Chondrocyte (in vitro differentiated cells): ENCODE data around the gene PHOX2A. TPM values are rescaled to one million over a fixed set of nuclear protein-coding genes. Genes with fewer than 3 reads are reported as not detected.

ENCODE experiments used
- DNase-seq: peaks from one replicate; pipeline ENCODE4 v3.0.0; 2021; ENCODE audit warnings: mixed read lengths, low spot score
- H3K27ac Mint-ChIP-seq: one replicate; pipeline ENCODE4 v1.8.0; 2021; ENCODE audit warnings: mild to moderate bottlenecking, moderate library complexity, mixed read lengths; ENCODE audit not compliant: unreplicated experiment
- H3K27me3 Mint-ChIP-seq: 2 replicates; pipeline ENCODE4 v1.8.0; 2021; ENCODE audit warnings: low read depth, mixed read lengths
- H3K36me3 Mint-ChIP-seq: 2 replicates; pipeline ENCODE4 v1.8.0; 2021; ENCODE audit warnings: low read depth, mixed read lengths
- H3K4me1 Mint-ChIP-seq: 2 replicates; pipeline ENCODE4 v1.8.0; 2021; ENCODE audit warnings: low read depth, mild to moderate bottlenecking, mixed read lengths
- H3K4me3 Mint-ChIP-seq: one replicate; pipeline ENCODE4 v1.8.0; 2021; ENCODE audit warnings: mild to moderate bottlenecking, moderate library complexity, mixed read lengths; ENCODE audit not compliant: unreplicated experiment
- H3K9me3 Mint-ChIP-seq: 2 replicates; pipeline ENCODE4 v1.8.0; 2021; ENCODE audit warnings: low read depth, mixed read lengths
- total RNA-seq: library from RNA; stranded (reverse); gene quantifications from 3 replicates; pipeline ENCODE4 v1.2.1, GENCODE V29; 2021
- TF ChIP-seq, protein P1 (sequence below): fragments of 200-600 bp; sonication (generic); IDR thresholded peaks from 2 replicates; pipeline ENCODE4 v1.5.0; 2021; ENCODE audit warnings: antibody characterized with exemption, mild to moderate bottlenecking, moderate library complexity

The PHOX2A gene
- total RNA-seq, 1 donor from 2014 or later, result not detected

DNA sequence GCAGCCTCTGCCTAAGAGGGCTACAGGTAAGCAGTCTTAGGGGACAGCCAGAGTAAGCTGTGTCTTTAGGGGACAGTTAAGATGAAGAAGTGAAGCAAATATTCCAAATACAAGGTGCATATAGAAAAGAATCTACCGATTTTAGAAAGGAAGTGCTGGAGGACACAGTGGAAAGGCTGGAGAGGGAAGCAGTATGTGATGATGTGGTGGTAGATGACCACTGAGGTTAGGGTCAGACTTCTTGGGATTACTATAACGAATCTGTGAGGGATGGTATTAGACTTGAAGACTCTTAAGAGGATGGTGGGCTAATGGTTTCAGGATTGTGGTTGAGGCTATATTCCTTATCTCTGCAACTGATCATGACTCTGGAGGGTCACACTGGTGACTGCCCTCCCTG lies 40.0 kb upstream of the PHOX2A start:
- no peak for DNase-seq
- Mint-ChIP-seq H3K4me3 (no peak overlapping the region), H3K4me1 (peaks cover 8% of the 10 kb centered on the region), H3K27me3 (peaks cover 3% of the 10 kb centered on the region), H3K36me3 (no peaks in the 10 kb centered on the region), H3K27ac (no peak overlapping the region), H3K9me3 (peaks cover 6% of the 10 kb centered on the region)
- TF ChIP-seq, protein P1, sequence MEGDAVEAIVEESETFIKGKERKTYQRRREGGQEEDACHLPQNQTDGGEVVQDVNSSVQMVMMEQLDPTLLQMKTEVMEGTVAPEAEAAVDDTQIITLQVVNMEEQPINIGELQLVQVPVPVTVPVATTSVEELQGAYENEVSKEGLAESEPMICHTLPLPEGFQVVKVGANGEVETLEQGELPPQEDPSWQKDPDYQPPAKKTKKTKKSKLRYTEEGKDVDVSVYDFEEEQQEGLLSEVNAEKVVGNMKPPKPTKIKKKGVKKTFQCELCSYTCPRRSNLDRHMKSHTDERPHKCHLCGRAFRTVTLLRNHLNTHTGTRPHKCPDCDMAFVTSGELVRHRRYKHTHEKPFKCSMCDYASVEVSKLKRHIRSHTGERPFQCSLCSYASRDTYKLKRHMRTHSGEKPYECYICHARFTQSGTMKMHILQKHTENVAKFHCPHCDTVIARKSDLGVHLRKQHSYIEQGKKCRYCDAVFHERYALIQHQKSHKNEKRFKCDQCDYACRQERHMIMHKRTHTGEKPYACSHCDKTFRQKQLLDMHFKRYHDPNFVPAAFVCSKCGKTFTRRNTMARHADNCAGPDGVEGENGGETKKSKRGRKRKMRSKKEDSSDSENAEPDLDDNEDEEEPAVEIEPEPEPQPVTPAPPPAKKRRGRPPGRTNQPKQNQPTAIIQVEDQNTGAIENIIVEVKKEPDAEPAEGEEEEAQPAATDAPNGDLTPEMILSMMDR, result no peak

- Mint-ChIP-seq H3K4me1 (peaks cover 10% of the 10 kb centered on the region), H3K9me3 (peaks cover 6% of the 10 kb centered on the region), H3K27me3 (peaks cover 3% of the 10 kb centered on the region), H3K27ac (no peak overlapping the region), H3K36me3 (no peaks in the 10 kb centered on the region), H3K4me3 (no peak overlapping the region)
- TF ChIP-seq, protein P1, result no peak
- DNase-seq, result no peak
These were observed 36.8 kb upstream of the PHOX2A start for GRCh38 chr11:72280726-72281315.

- H3K36me3 Mint-ChIP-seq, result no peaks in the 10 kb centered on the region
- H3K4me3 Mint-ChIP-seq, result no peak overlapping the region
- peaks cover 10% of the 10 kb centered on the region for H3K4me1 Mint-ChIP-seq
- TF ChIP-seq, protein P1, result no peak
- peaks cover 9% of the 10 kb centered on the region for H3K9me3 Mint-ChIP-seq
- H3K27me3 Mint-ChIP-seq, result peaks cover 3% of the 10 kb centered on the region
- no peak overlapping the region for H3K27ac Mint-ChIP-seq
- DNase-seq, result no peak
These were observed 36.1 kb upstream of the PHOX2A start for GRCh38 chr11:72280037-72280436.

GRCh38 chr11:72278905-72279304 lies 34.9 kb upstream of the PHOX2A start:
- DNase-seq, result no peak
- Mint-ChIP-seq H3K4me1 (peaks cover 10% of the 10 kb centered on the region), H3K9me3 (peaks cover 11% of the 10 kb centered on the region), H3K27me3 (peaks cover 3% of the 10 kb centered on the region), H3K27ac (no peak overlapping the region), H3K36me3 (no peaks in the 10 kb centered on the region), H3K4me3 (no peak overlapping the region)
- TF ChIP-seq, protein P1, result no peak

- H3K4me1 Mint-ChIP-seq, result peaks cover 7% of the 10 kb centered on the region
These were observed 30.5 kb upstream of the PHOX2A start for GRCh38 chr11:72274435-72274834.

More at GRCh38 chr11:72274435-72274834, 30.5 kb upstream of the PHOX2A start:
- H3K4me3 Mint-ChIP-seq, result no peak overlapping the region
- no peaks in the 10 kb centered on the region for H3K36me3 Mint-ChIP-seq
- peaks cover 6% of the 10 kb centered on the region for H3K27me3 Mint-ChIP-seq
- H3K27ac Mint-ChIP-seq, result no peak overlapping the region
- DNase-seq, result no peak
- H3K9me3 Mint-ChIP-seq, result peaks cover 10% of the 10 kb centered on the region
- TF ChIP-seq, protein P1, result no peak
